Osteoblast (primary cell): ENCODE measurements around the gene ARMH4. TPM values are rescaled to one million over a fixed set of nuclear protein-coding genes. Genes with fewer than 3 reads are reported as not detected.

Experiments used
- DNase-seq: peaks from one replicate; pipeline ENCODE4 v3.0.0; 2011; ENCODE audit warnings: low spot score, mixed read lengths; ENCODE audit not compliant: insufficient read length; ENCODE audit errors: missing footprints
- H2AFZ ChIP-seq: 2 replicates; pipeline ENCODE4 v1.6.0; 2011; ENCODE audit warnings: mild to moderate bottlenecking, low read length
- H3K27ac ChIP-seq: 2 replicates; pipeline ENCODE4 v1.5.1; 2011; ENCODE audit warnings: mild to moderate bottlenecking, low read depth, low read length, moderate library complexity
- H3K27me3 ChIP-seq: 2 replicates; pipeline ENCODE4 v1.6.0; 2012; ENCODE audit warnings: mild to moderate bottlenecking, control low read depth, inconsistent platforms, low read length, moderate library complexity; ENCODE audit not compliant: insufficient read depth
- H3K36me3 ChIP-seq: 2 replicates; pipeline ENCODE4 v1.5.1; 2011; ENCODE audit warnings: mild to moderate bottlenecking, low read length, control low read depth, moderate library complexity; ENCODE audit not compliant: insufficient read depth
- H3K4me1 ChIP-seq: 2 replicates; pipeline ENCODE4 v1.5.1; 2011; ENCODE audit warnings: mild to moderate bottlenecking, low read length, control low read depth, moderate library complexity; ENCODE audit not compliant: insufficient read depth
- H3K4me2 ChIP-seq: 2 replicates; pipeline ENCODE4 v1.6.0; 2011; ENCODE audit warnings: mild to moderate bottlenecking, low read length; ENCODE audit not compliant: insufficient read depth
- H3K4me3 ChIP-seq: fragments of 200-600 bp; sonication (generic); 3 replicates; pipeline ENCODE4 v1.5.1; 2012; ENCODE audit warnings: mild to moderate bottlenecking, low read length, inconsistent platforms; ENCODE audit not compliant: insufficient read depth
- H3K79me2 ChIP-seq: 2 replicates; pipeline ENCODE4 v1.6.0; 2012; ENCODE audit warnings: mild to moderate bottlenecking, low read length, control low read depth, inconsistent platforms; ENCODE audit not compliant: insufficient read depth
- H3K9me3 ChIP-seq: 2 replicates; pipeline ENCODE4 v1.5.1; 2011; ENCODE audit warnings: low read depth, low read length, control low read depth
- H4K20me1 ChIP-seq: 2 replicates; pipeline ENCODE4 v1.6.0; 2012; ENCODE audit warnings: mild to moderate bottlenecking, low read length, control low read depth; ENCODE audit not compliant: insufficient read depth
- CTCF ChIP-seq: IDR thresholded peaks from 2 replicates; pipeline ENCODE4 v1.5.1; 2011; ENCODE audit warnings: mild to moderate bottlenecking, low read depth, low read length, moderate library complexity; ENCODE audit errors: extremely low read depth
- total RNA-seq: library from RNA; depleted of rRNA; stranded (reverse); fragments of >200 nt; gene quantifications from 2 replicates; pipeline ENCODE4 v1.2.3, GENCODE V29; 2012

Gene ARMH4
- total RNA-seq, 1 donor = 10.9 TPM

- H3K36me3 ChIP-seq = no peaks in the 10 kb centered on the region
- no peak overlapping the region for H3K4me3 ChIP-seq
- H3K4me1 ChIP-seq = peaks cover under 1% of the 10 kb centered on the region
- H3K79me2 ChIP-seq = no peaks in the 10 kb centered on the region
- peaks cover 31% of the 10 kb centered on the region for H3K27me3 ChIP-seq
- no peaks in the 10 kb centered on the region for H4K20me1 ChIP-seq
- no peak overlapping the region for H2AFZ ChIP-seq
- no peaks in the 10 kb centered on the region for H3K9me3 ChIP-seq
- H3K27ac ChIP-seq = no peak overlapping the region
- no peak for DNase-seq
- TF ChIP-seq CTCF = no peak
- no peak overlapping the region for H3K4me2 ChIP-seq
These were observed 6.1 kb downstream of the ARMH4 start for GRCh38 chr14:58145936-58146335.

GRCh38 chr14:58143106-58143505, 8.9 kb downstream of the ARMH4 start:
- no peaks in the 10 kb centered on the region for H3K79me2 ChIP-seq
- no peak overlapping the region for H3K27ac ChIP-seq
- H3K9me3 ChIP-seq = no peaks in the 10 kb centered on the region
- no peak for TF ChIP-seq CTCF
- H3K4me1 ChIP-seq = no peaks in the 10 kb centered on the region
- no peak overlapping the region for H3K4me2 ChIP-seq
- no peak overlapping the region for H3K4me3 ChIP-seq
- H2AFZ ChIP-seq = no peak overlapping the region
- H3K36me3 ChIP-seq = no peaks in the 10 kb centered on the region
- H4K20me1 ChIP-seq = no peaks in the 10 kb centered on the region
- H3K27me3 ChIP-seq = peaks cover 6% of the 10 kb centered on the region
- no peak for DNase-seq

- Histone ChIP-seq H3K79me2 (no peaks in the 10 kb centered on the region), H3K9me3 (no peaks in the 10 kb centered on the region), H4K20me1 (no peaks in the 10 kb centered on the region), H3K27me3 (peaks cover 6% of the 10 kb centered on the region), H2AFZ (no peak overlapping the region), H3K36me3 (no peaks in the 10 kb centered on the region), H3K4me2 (no peak overlapping the region), H3K27ac (no peak overlapping the region), H3K4me1 (no peaks in the 10 kb centered on the region), H3K4me3 (no peak overlapping the region)
- no peak for DNase-seq
- TF ChIP-seq CTCF = no peak
These were observed 10.1 kb downstream of the ARMH4 start for GRCh38 chr14:58141893-58142292.

GRCh38 chr14:58138714-58139482, 13.1 kb downstream of the ARMH4 start:
- Histone ChIP-seq H3K36me3 (no peaks in the 10 kb centered on the region), H3K4me3 (no peak overlapping the region), H3K27me3 (no peaks in the 10 kb centered on the region), H3K9me3 (no peaks in the 10 kb centered on the region), H3K4me2 (no peak overlapping the region), H3K4me1 (no peaks in the 10 kb centered on the region), H4K20me1 (no peaks in the 10 kb centered on the region), H3K79me2 (no peaks in the 10 kb centered on the region), H2AFZ (no peak overlapping the region), H3K27ac (no peak overlapping the region)
- TF ChIP-seq CTCF = no peak
- no peak for DNase-seq
